IMR-90 (cell line): ENCODE measurements around the gene RARB. TPM values are rescaled to one million over a fixed set of nuclear protein-coding genes. Genes with fewer than 3 reads are reported as not detected.

ENCODE experiments used
- ATAC-seq: fragments of 200-7000 bp; cut with Tn5 transposase; 2 replicates; pipeline ENCODE4 v1.9.1; 2020; ENCODE audit warnings: low read depth, mild to moderate bottlenecking, moderate library complexity
- BruUV-seq: library from RNA; stranded (reverse); fragments of 400-500 nt; replicated peaks from 2 replicates; lab custom pipeline; 2021; lab: Mats Ljungman, UMichigan
- CTCF ChIA-PET: fragments of 300-600 bp; formaldehyde crosslinking; extraction: SDS; loops from one replicate; lab custom pipeline; 2021; ENCODE audit warnings: antibody characterized with exemption; lab: Yijun Ruan, JAX
- POLR2A ChIA-PET: fragments of 300-600 bp; sonication (Branson Sonifier 250); formaldehyde crosslinking; loops from one replicate; lab custom pipeline; 2022; ENCODE audit warnings: antibody characterized with exemption; ENCODE audit not compliant: unreplicated experiment; lab: Charles Lee
- DNase-seq: peaks from one replicate; pipeline ENCODE4 v3.0.0; 2013
- H2AFZ ChIP-seq: replicated peaks from 2 replicates; pipeline ENCODE3; 2013; ENCODE audit warnings: low read length, mild to moderate bottlenecking; ENCODE audit not compliant: poor library complexity
- H2AK5ac ChIP-seq: 2 replicates; pipeline ENCODE4 v1.6.1; 2013; ENCODE audit warnings: low read depth, low read length, inconsistent platforms
- H2AK9ac ChIP-seq: replicated peaks from 2 replicates; pipeline ENCODE3; 2013; ENCODE audit warnings: mild to moderate bottlenecking, low read depth, low read length, moderate library complexity; ENCODE audit not compliant: poor library complexity
- H2BK120ac ChIP-seq: 2 replicates; pipeline ENCODE4 v1.6.1; 2013; ENCODE audit warnings: low read depth, low read length, inconsistent platforms
- H2BK15ac ChIP-seq: 3 replicates; pipeline ENCODE4 v1.6.1; 2013; ENCODE audit warnings: low read depth, low read length, inconsistent platforms
- H2BK20ac ChIP-seq: 2 replicates; pipeline ENCODE4 v1.6.1; 2013; ENCODE audit warnings: low read depth, mild to moderate bottlenecking, inconsistent platforms, low read length, moderate library complexity
- H2BK5ac ChIP-seq: 2 replicates; pipeline ENCODE4 v1.6.1; 2013; ENCODE audit warnings: mild to moderate bottlenecking, low read depth, low read length, inconsistent platforms; ENCODE audit not compliant: poor library complexity, severe bottlenecking
- H3K14ac ChIP-seq: replicated peaks from 2 replicates; pipeline ENCODE4 v1.6.1; 2013; ENCODE audit warnings: low read depth, low read length, inconsistent platforms
- H3K18ac ChIP-seq: 2 replicates; pipeline ENCODE4 v1.6.1; 2013; ENCODE audit warnings: low read depth, low read length, control low read depth
- H3K23ac ChIP-seq: 2 replicates; pipeline ENCODE4 v1.6.1; 2013; ENCODE audit warnings: low read depth, low read length, inconsistent platforms
- H3K27ac ChIP-seq: 2 replicates; pipeline ENCODE4 v1.5.1; 2013; ENCODE audit warnings: mild to moderate bottlenecking, control low read depth, low read length; ENCODE audit not compliant: insufficient read depth
- H3K27me3 ChIP-seq: 2 replicates; pipeline ENCODE4 v1.6.1; 2013; ENCODE audit warnings: low read length; ENCODE audit not compliant: control insufficient read depth, insufficient read depth
- H3K36me3 ChIP-seq: 2 replicates; pipeline ENCODE4 v1.6.1; 2013; ENCODE audit warnings: low read length, mixed read lengths; ENCODE audit not compliant: control insufficient read depth, insufficient read depth
- H3K4ac ChIP-seq: 2 replicates; pipeline ENCODE4 v1.6.1; 2013; ENCODE audit warnings: low read depth, low read length, inconsistent platforms
- H3K4me1 ChIP-seq: 2 replicates; pipeline ENCODE4 v1.6.1; 2013; ENCODE audit warnings: low read length, mixed read lengths; ENCODE audit not compliant: control insufficient read depth, insufficient read depth
- H3K4me2 ChIP-seq: 2 replicates; pipeline ENCODE4 v1.6.1; 2013; ENCODE audit warnings: low read depth, mild to moderate bottlenecking, control low read depth, low read length, moderate library complexity
- H3K4me3 ChIP-seq: 2 replicates; pipeline ENCODE4 v1.5.1; 2013; ENCODE audit warnings: low read depth, mild to moderate bottlenecking, control low read depth, low read length, moderate library complexity; ENCODE audit not compliant: insufficient read depth
- H3K56ac ChIP-seq: 2 replicates; pipeline ENCODE4 v1.6.1; 2013; ENCODE audit warnings: low read length, inconsistent platforms; ENCODE audit not compliant: insufficient read depth; ENCODE audit errors: extremely low read depth
- H3K79me1 ChIP-seq, 2 experiments: 2 replicates each; pipeline ENCODE4 v1.6.1; 2013; ENCODE audit warnings: low read length in 2 of 2, inconsistent platforms in 1 of 2, low read depth in 1 of 2
- H3K9ac ChIP-seq: 2 replicates; pipeline ENCODE4 v1.6.1; 2013; ENCODE audit warnings: low read depth, low read length, control low read depth
- H3K9me1 ChIP-seq: 2 replicates; pipeline ENCODE4 v1.6.1; 2013; ENCODE audit warnings: low read length, inconsistent platforms; ENCODE audit not compliant: insufficient read depth
- H3K9me3 ChIP-seq: 2 replicates; pipeline ENCODE4 v1.6.1; 2013; ENCODE audit warnings: low read length; ENCODE audit not compliant: control insufficient read depth, insufficient read depth
- H4K20me1 ChIP-seq: 2 replicates; pipeline ENCODE4 v1.6.1; 2013; ENCODE audit warnings: low read length, inconsistent platforms; ENCODE audit not compliant: insufficient read depth
- H4K5ac ChIP-seq: 2 replicates; pipeline ENCODE4 v1.6.1; 2013; ENCODE audit warnings: mild to moderate bottlenecking, low read depth, low read length, control low read depth
- H4K8ac ChIP-seq, 2 experiments: 2 replicates each; pipeline ENCODE4 v1.6.1; 2013; ENCODE audit warnings: low read depth in 2 of 2, low read length in 2 of 2, control low read depth in 1 of 2, inconsistent platforms in 1 of 2
- H4K91ac ChIP-seq: 2 replicates; pipeline ENCODE4 v1.6.1; 2013; ENCODE audit warnings: low read depth, low read length, inconsistent platforms; ENCODE audit not compliant: insufficient read depth
- CEBPB ChIP-seq: IDR thresholded peaks from 2 replicates; pipeline ENCODE4 v1.6.1; 2012; ENCODE audit warnings: low read depth, low read length, improper control_type of control experiment
- CTCF ChIP-seq: conservative IDR thresholded peaks from 2 replicates; pipeline ENCODE4 v1.5.1; 2012; ENCODE audit warnings: mild to moderate bottlenecking, low read depth, low read length, improper control_type of control experiment
- MAZ ChIP-seq: IDR thresholded peaks from 2 replicates; pipeline ENCODE4 v1.6.1; 2012; ENCODE audit warnings: low read depth, mild to moderate bottlenecking, low read length, improper control_type of control experiment, moderate library complexity, borderline replicate concordance
- MXI1 ChIP-seq: IDR thresholded peaks from 2 replicates; pipeline ENCODE4 v1.6.1; 2012; ENCODE audit warnings: low read depth, mild to moderate bottlenecking, low read length, moderate library complexity, borderline replicate concordance
- NFE2L2 ChIP-seq: fragments of 150-350 bp; IDR thresholded peaks from 2 replicates; pipeline ENCODE4 v1.6.1; 2016; ENCODE audit warnings: low read depth, mild to moderate bottlenecking, low read length
- POLR2A ChIP-seq: IDR thresholded peaks from 2 replicates; pipeline ENCODE4 v1.6.1; 2012; ENCODE audit warnings: mild to moderate bottlenecking, low read depth, low read length
- RAD21 ChIP-seq: IDR thresholded peaks from 2 replicates; pipeline ENCODE4 v1.6.1; 2012; ENCODE audit warnings: low read length, improper control_type of control experiment
- RCOR1 ChIP-seq: IDR thresholded peaks from 2 replicates; pipeline ENCODE4 v1.6.1; 2012; ENCODE audit warnings: mild to moderate bottlenecking, low read length, improper control_type of control experiment; ENCODE audit not compliant: insufficient replicate concordance
- USF2 ChIP-seq: fragments of 150-350 bp; IDR thresholded peaks from 2 replicates; pipeline ENCODE4 v1.6.1; 2017; ENCODE audit warnings: mild to moderate bottlenecking, antibody characterized with exemption, low read length, low read depth
- WGBS, 2 experiments: methylation state at CpG; one replicate each; pipeline versions ENCODE4 v1.1.5 to v1.1.7; 2013; ENCODE audit warnings: missing lambda C conversion rate in 2 of 2; ENCODE audit not compliant: insufficient read length in 1 of 2; ENCODE audit errors: extremely low coverage in 2 of 2; 5-methylcytosine and 5-hydroxymethylcytosine counted together
- dilution Hi-C: fragments of 300-500 bp; cut with HindIII; formaldehyde crosslinking; loops from one replicate; pipeline ENCODE4 v1.14.3; 2018; ENCODE audit warnings: low sequenced_read_pairs; ENCODE audit not compliant: unreplicated experiment
- in situ Hi-C: fragments of 300-500 bp; cut with MboI; formaldehyde crosslinking; loops from 3 replicates; pipeline ENCODE4 v1.14.3; 2019; ENCODE audit warnings: low sequenced_read_pairs, inconsistent platforms, mixed read lengths
- intact Hi-C: fragments of 100-400 bp; cut with micrococcal nuclease; formaldehyde crosslinking; loops from 2 replicates; pipeline ENCODE4 v1.10.0; 2022
- polyA plus RNA-seq, 3 experiments: library from polyadenylated mRNA; depleted of rRNA; stranded (reverse); fragments of >200 nt; gene quantifications; 2 replicates each; pipeline ENCODE4 v1.2.3, GENCODE V29; 2012; ENCODE audit warnings: low replicate concordance in 1 of 3
- total RNA-seq: library from RNA; depleted of rRNA; stranded (reverse); fragments of >200 nt; gene quantifications from 2 replicates; pipeline ENCODE4 v1.2.3, GENCODE V29; 2012

The RARB gene
- total and polyA plus RNA-seq, 2 of the 4 experiments (the other 2 are of a cell fraction) = 0.53 to 1.4 TPM

- Histone ChIP-seq H3K18ac (peak overlapping the region; percentile 52; the same call in 1 of the 2 replicates), H3K56ac (no peak overlapping the region), H3K4me3 (no peak overlapping the region), H3K79me1 (no peaks in the 10 kb centered on the region), H3K36me3 (no peaks in the 10 kb centered on the region), H4K20me1 (no peaks in the 10 kb centered on the region), H2BK20ac (no peak overlapping the region), H3K4me2 (peak overlapping the region; percentile 50), H3K4ac (no peak overlapping the region), H3K9me1 (no peaks in the 10 kb centered on the region; the same call in 1 of the 2 replicates), H3K4me1 (no peaks in the 10 kb centered on the region), H2BK5ac (no peak overlapping the region), H3K27me3 (no peaks in the 10 kb centered on the region), H4K8ac (no peak overlapping the region), H3K23ac (no peak overlapping the region), H4K91ac (no peak overlapping the region), H2AFZ (no peak overlapping the region), H2AK5ac (no peak overlapping the region), H2BK120ac (no peak overlapping the region), H3K9ac (no peak overlapping the region), H4K5ac (no peak overlapping the region), H2BK15ac (no peak overlapping the region), H2AK9ac (no peak overlapping the region), H3K9me3 (no peaks in the 10 kb centered on the region), H3K27ac (no peak overlapping the region), H3K14ac (no peak overlapping the region)
- no CpG with 5 or more reads among the region's 9 CpGs for WGBS, 2 experiments
- no TSS peak for BruUV-seq
- in situ Hi-C loops (no loop called here), intact Hi-C loops (no loop called here), dilution Hi-C loops (no loop called here)
- ATAC-seq (peak; percentile 44), DNase-seq (peak; percentile 19)
- TF ChIP-seq NFE2L2 = no peak
- no peak for TF ChIP-seq MXI1
- no peak for TF ChIP-seq MAZ
- no peak for TF ChIP-seq RCOR1
- TF ChIP-seq POLR2A = no peak
- TF ChIP-seq CEBPB = no peak
- no peak for TF ChIP-seq RAD21
- TF ChIP-seq USF2 = no peak
- TF ChIP-seq CTCF = no peak
- POLR2A ChIA-PET = no interaction called here
- CTCF ChIA-PET = interaction anchor here (0.6 to 0.8 kb wide), 2 partner anchors 7 to 1479 kb away, joined by 3 to 6 read pairs; no protein-coding TSS in a partner anchor
Measured at GRCh38 chr3:25471081-25471768, 43.2 kb downstream of the RARB start.
